A549 (cell line): Measurements from ENCODE around the gene TFCP2. TPM values are rescaled to one million over a fixed set of nuclear protein-coding genes. Genes with fewer than 3 reads are reported as not detected.

Experiments used
- ATAC-seq, 2 experiments: fragments of 200-7000 bp in 1 of 2; fragments of >200 bp in 1 of 2; cut with Nextera tagmentation in 1 of 2; cut with Tn5 transposase in 1 of 2; 3 replicates each; pipeline versions ENCODE4 v1.8.0 to v1.9.1; 2018 to 2020; ENCODE audit warnings: mild to moderate bottlenecking in 1 of 2, moderate library complexity in 1 of 2
- CTCF ChIA-PET: fragments of 300-600 bp; sonication (Branson Sonifier 250); formaldehyde crosslinking; extraction: SDS; loops from one replicate; lab custom pipeline; 2021; ENCODE audit warnings: antibody characterized with exemption, inconsistent platforms; lab: Yijun Ruan, JAX
- POLR2A ChIA-PET: fragments of 350-600 bp; formaldehyde crosslinking; extraction: SDS; loops from one replicate; lab custom pipeline; 2021; ENCODE audit warnings: antibody characterized with exemption, inconsistent platforms; lab: Yijun Ruan, JAX
- DNase-seq, 2 experiments: peaks; one replicate each; pipeline versions ENCODE4 v3.0.0 to v3.0.0-alpha.2; 2011 to 2016; ENCODE audit warnings: low read depth in 1 of 2, low spot score in 1 of 2
- FAIRE-seq: peaks from 2 replicates; lab custom pipeline; 2011; peaks lifted over from hg19 to GRCh38; lab: Jason Lieb, UNC
- H3K27ac ChIP-seq, 2 experiments: fragments of >200 bp; sonication (Bioruptor Twin); formaldehyde crosslinking; 3 replicates each; pipeline ENCODE4 v1.5.1; 2016 to 2017
- H3K4me1 ChIP-seq: fragments of >200 bp; sonication (Bioruptor Twin); formaldehyde crosslinking; 3 replicates; pipeline ENCODE4 v1.6.1; 2016
- H3K4me2 ChIP-seq: fragments of >200 bp; sonication (Bioruptor Twin); formaldehyde crosslinking; 3 replicates; pipeline ENCODE4 v1.6.1; 2016
- H3K4me3 ChIP-seq: fragments of >200 bp; sonication (Bioruptor Twin); formaldehyde crosslinking; 3 replicates; pipeline ENCODE4 v1.5.1; 2016
- H3K9me3 ChIP-seq: fragments of >200 bp; sonication (Bioruptor Twin); formaldehyde crosslinking; 3 replicates; pipeline ENCODE4 v1.6.1; 2016
- CHD4 ChIP-seq: fragments of 200-600 bp; sonication (generic); IDR thresholded peaks from 2 replicates; pipeline ENCODE4 v1.6.1; 2016; ENCODE audit warnings: antibody characterized with exemption, mild to moderate bottlenecking, borderline replicate concordance
- EHF ChIP-seq: fragments of 250-450 bp; sonication (Bioruptor Pico); IDR thresholded peaks from 2 replicates; pipeline ENCODE4 v1.5.0; 2020; ENCODE audit warnings: mild to moderate bottlenecking
- EHMT2 ChIP-seq: fragments of 200-600 bp; sonication (generic); IDR thresholded peaks from 2 replicates; pipeline ENCODE4 v1.6.1; 2016; ENCODE audit warnings: antibody characterized with exemption, low read depth, mild to moderate bottlenecking, moderate library complexity
- FOSB ChIP-seq: fragments of 250-450 bp; sonication (Bioruptor Pico); IDR thresholded peaks from 2 replicates; pipeline ENCODE4 v1.5.0; 2020; ENCODE audit warnings: mild to moderate bottlenecking, moderate library complexity
- FOSL2 ChIP-seq, 2 experiments: fragments of 450-650 bp in 1 of 2; fragments of >200 bp in 1 of 2; sonication (Bioruptor Twin) in 1 of 2; formaldehyde crosslinking; IDR thresholded peaks; 2 replicates each; pipeline versions ENCODE4 v1.5.0 to v1.6.1; 2016 to 2020; ENCODE audit warnings: mild to moderate bottlenecking in 1 of 2, moderate library complexity in 1 of 2
- HDAC2 ChIP-seq: fragments of 200-600 bp; sonication (generic); IDR thresholded peaks from 2 replicates; pipeline ENCODE4 v1.6.1; 2016
- HEYL ChIP-seq: fragments of 250-450 bp; sonication (Bioruptor Pico); IDR thresholded peaks from 2 replicates; pipeline ENCODE4 v1.8.0; 2021; ENCODE audit warnings: mild to moderate bottlenecking, moderate library complexity
- HOXB13 ChIP-seq: fragments of 250-450 bp; sonication (Bioruptor Pico); IDR thresholded peaks from 2 replicates; pipeline ENCODE4 v1.5.0; 2020; ENCODE audit warnings: low read depth, mild to moderate bottlenecking, moderate library complexity
- JUNB ChIP-seq: fragments of >200 bp; sonication (Bioruptor Twin); formaldehyde crosslinking; IDR thresholded peaks from 2 replicates; pipeline ENCODE4 v1.6.1; 2016
- MYC ChIP-seq: IDR thresholded peaks from 2 replicates; pipeline ENCODE4 v1.6.1; 2012; ENCODE audit warnings: mild to moderate bottlenecking, inconsistent platforms, low read length, improper control_type of control experiment, borderline replicate concordance
- NFE2L2 ChIP-seq: fragments of 150-350 bp; conservative IDR thresholded peaks from 2 replicates; pipeline ENCODE4 v1.6.1; 2014; ENCODE audit warnings: low read length
- PHF8 ChIP-seq: fragments of 200-600 bp; sonication (generic); IDR thresholded peaks from 2 replicates; pipeline ENCODE4 v1.6.1; 2016; ENCODE audit warnings: low read depth, mild to moderate bottlenecking, antibody characterized with exemption, moderate library complexity, borderline replicate concordance
- RAD21 ChIP-seq, 2 experiments: fragments of >200 bp in 1 of 2; sonication (Bioruptor Twin) in 1 of 2; formaldehyde crosslinking in 1 of 2; IDR thresholded peaks in 1 of 2; conservative IDR thresholded peaks in 1 of 2; 2 replicates in 1 of 2; 3 replicates in 1 of 2; pipeline ENCODE4 v1.6.1; 2012 to 2018; ENCODE audit warnings: inconsistent platforms in 1 of 2
- RARB ChIP-seq: fragments of 250-450 bp; sonication (Bioruptor Pico); IDR thresholded peaks from 2 replicates; pipeline ENCODE4 v1.8.0; 2021; ENCODE audit warnings: mild to moderate bottlenecking, moderate library complexity
- SMC3 ChIP-seq: fragments of >200 bp; sonication (Bioruptor Twin); formaldehyde crosslinking; IDR thresholded peaks from 3 replicates; pipeline ENCODE4 v1.6.1; 2018; ENCODE audit warnings: inconsistent platforms
- SREBF2 ChIP-seq: fragments of 450-650 bp; IDR thresholded peaks from 2 replicates; pipeline ENCODE4 v1.6.1; 2014; ENCODE audit warnings: mild to moderate bottlenecking, moderate library complexity
- TFCP2L1 ChIP-seq: fragments of 250-450 bp; sonication (Bioruptor Pico); IDR thresholded peaks from 2 replicates; pipeline ENCODE4 v1.5.0; 2021; ENCODE audit warnings: mild to moderate bottlenecking
- ZFP36 ChIP-seq: fragments of 450-650 bp; IDR thresholded peaks from 2 replicates; pipeline ENCODE4 v1.6.1; 2014; ENCODE audit warnings: borderline replicate concordance; ENCODE audit not compliant: partially characterized antibody
- WGBS: methylation state at CpG from one replicate; pipeline ENCODE4 v1.1.6; 2017; ENCODE audit errors: missing lambda C conversion rate; 5-methylcytosine and 5-hydroxymethylcytosine counted together
- polyA plus RNA-seq, 4 experiments: library from polyadenylated mRNA; depleted of rRNA in 3 of 4; stranded (reverse); fragments of >200 nt; fragmentation: RNase III in 1 of 4; extraction: RNeasy Plus Mini Kit Qiagen cat#74134 plus additional on column Dnase treatment in 1 of 4; gene quantifications; 2 replicates in 3 of 4; 3 replicates in 1 of 4; pipeline ENCODE4 v1.2.3, GENCODE V29; 2011 to 2017
- TF ChIP-seq, protein P1 (sequence below): fragments of 450-650 bp; IDR thresholded peaks from 2 replicates; pipeline ENCODE4 v1.6.1; 2014; ENCODE audit warnings: antibody characterized with exemption
- TF ChIP-seq, protein P2 (sequence below): fragments of >200 bp; sonication (Bioruptor Twin); formaldehyde crosslinking; IDR thresholded peaks from 3 replicates; pipeline ENCODE4 v1.5.1; 2016

The TFCP2 gene
- polyA plus RNA-seq, 2 of the 4 experiments (the other 2 are of a cell fraction), result 18.7 to 39.8 TPM

DNA sequence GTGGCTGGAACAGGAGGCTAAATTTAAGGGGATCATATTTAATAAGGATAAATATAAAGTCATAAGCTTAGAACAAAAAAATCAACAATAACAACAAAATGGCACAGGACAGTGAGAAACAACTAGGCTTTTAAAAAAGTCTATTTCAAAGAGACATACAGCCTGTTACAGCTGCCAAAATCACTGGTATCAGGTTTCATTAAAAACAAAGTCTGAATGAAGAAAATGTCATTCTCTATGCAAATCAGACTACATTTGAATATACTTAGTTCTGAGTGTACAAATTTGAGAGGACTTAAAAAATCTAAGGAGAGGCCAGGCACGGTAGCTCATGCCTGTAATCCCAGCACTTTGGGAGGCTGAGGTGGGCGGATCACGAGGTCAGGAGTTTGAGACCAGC, 44.0 kb downstream of the TFCP2 start:
- FAIRE-seq, result no peak

DNA sequence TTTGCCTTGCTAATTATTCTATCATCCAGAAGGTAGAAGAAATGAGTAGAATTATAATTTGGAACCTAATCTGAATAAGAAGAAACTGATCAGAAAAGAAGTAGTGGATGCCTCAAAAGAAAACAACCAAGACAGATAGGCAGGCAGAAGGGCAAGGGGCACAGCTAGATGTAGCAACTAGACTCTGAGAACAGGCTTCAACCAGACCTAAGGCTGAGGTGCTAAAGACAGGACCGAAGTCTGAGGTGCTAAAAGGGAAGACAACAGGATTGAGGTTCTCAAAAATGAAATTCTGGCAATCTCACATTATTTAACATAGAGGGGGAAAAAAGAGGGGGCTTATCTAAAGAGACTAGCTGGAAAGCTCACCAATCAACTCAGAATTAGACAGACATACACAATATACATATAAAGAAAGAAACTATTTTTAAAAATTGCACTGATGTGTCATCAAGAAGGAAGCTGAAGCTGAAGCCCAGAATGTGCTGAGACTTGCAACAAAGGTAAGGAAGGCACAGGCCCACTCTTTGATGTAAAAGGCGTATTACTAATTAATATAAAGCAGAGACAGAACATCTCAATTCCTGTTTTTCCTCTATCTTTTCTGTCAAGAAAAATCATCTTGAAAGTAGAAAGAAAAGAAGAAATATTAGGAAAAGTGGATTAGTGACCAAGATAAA, 45.7 kb downstream of the TFCP2 start:
- FAIRE-seq, result no peak
- no peak overlapping the region for H3K4me3 ChIP-seq
- no peaks in the 10 kb centered on the region for H3K9me3 ChIP-seq
- ChIA-PET CTCF (interaction anchor here (1.0 kb wide), 1 partner anchor 9 kb away, joined by 3 read pairs; no protein-coding TSS in a partner anchor), POLR2A (no interaction called here)
- TF ChIP-seq FOSL2 (IDR thresholded peaks at IDR 0.05) (no peak), FOSL2 (CRISPR knock-in tag; IDR thresholded peaks at IDR 0.05) (no peak), HEYL (CRISPR knock-in tag) (no peak), EHF (CRISPR knock-in tag) (no peak), RARB (no peak)
- TF ChIP-seq, all 56 proteins: peak for 0
- no peak overlapping the region for H3K4me2 ChIP-seq
- no peak for DNase-seq
- H3K27ac ChIP-seq, result no peak overlapping the region
- ATAC-seq, result no peak
- WGBS, result 79% methylated on average over 2 of the region's 2 CpGs
- H3K4me1 ChIP-seq, result peaks cover 12% of the 10 kb centered on the region

More for the DNA sequence above, 44.0 kb downstream of the TFCP2 start:
- Histone ChIP-seq H3K4me3 (no peak overlapping the region), H3K4me2 (no peak overlapping the region), H3K9me3 (no peaks in the 10 kb centered on the region), H3K27ac (no peak overlapping the region), H3K4me1 (peaks cover 8% of the 10 kb centered on the region; the same call in 2 of the 3 replicates)
- TF ChIP-seq HOXB13 (no peak), FOSB (CRISPR knock-in tag) (no peak), HDAC2 (no peak)
- TF ChIP-seq, protein P1, sequence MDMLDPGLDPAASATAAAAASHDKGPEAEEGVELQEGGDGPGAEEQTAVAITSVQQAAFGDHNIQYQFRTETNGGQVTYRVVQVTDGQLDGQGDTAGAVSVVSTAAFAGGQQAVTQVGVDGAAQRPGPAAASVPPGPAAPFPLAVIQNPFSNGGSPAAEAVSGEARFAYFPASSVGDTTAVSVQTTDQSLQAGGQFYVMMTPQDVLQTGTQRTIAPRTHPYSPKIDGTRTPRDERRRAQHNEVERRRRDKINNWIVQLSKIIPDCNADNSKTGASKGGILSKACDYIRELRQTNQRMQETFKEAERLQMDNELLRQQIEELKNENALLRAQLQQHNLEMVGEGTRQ, result no peak
- TF ChIP-seq, protein P2, sequence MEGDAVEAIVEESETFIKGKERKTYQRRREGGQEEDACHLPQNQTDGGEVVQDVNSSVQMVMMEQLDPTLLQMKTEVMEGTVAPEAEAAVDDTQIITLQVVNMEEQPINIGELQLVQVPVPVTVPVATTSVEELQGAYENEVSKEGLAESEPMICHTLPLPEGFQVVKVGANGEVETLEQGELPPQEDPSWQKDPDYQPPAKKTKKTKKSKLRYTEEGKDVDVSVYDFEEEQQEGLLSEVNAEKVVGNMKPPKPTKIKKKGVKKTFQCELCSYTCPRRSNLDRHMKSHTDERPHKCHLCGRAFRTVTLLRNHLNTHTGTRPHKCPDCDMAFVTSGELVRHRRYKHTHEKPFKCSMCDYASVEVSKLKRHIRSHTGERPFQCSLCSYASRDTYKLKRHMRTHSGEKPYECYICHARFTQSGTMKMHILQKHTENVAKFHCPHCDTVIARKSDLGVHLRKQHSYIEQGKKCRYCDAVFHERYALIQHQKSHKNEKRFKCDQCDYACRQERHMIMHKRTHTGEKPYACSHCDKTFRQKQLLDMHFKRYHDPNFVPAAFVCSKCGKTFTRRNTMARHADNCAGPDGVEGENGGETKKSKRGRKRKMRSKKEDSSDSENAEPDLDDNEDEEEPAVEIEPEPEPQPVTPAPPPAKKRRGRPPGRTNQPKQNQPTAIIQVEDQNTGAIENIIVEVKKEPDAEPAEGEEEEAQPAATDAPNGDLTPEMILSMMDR, result no peak
- POLR2A ChIA-PET, result interaction anchor here (1.1 kb wide), 1 partner anchor 45 kb away, joined by 3 read pairs; the partner anchor contains the start of gene CSRNP2
- 93% methylated on average over 3 of the region's 3 CpGs for WGBS
- DNase-seq (no peak), ATAC-seq (no peak)
- CTCF ChIA-PET, result no interaction called here

DNA sequence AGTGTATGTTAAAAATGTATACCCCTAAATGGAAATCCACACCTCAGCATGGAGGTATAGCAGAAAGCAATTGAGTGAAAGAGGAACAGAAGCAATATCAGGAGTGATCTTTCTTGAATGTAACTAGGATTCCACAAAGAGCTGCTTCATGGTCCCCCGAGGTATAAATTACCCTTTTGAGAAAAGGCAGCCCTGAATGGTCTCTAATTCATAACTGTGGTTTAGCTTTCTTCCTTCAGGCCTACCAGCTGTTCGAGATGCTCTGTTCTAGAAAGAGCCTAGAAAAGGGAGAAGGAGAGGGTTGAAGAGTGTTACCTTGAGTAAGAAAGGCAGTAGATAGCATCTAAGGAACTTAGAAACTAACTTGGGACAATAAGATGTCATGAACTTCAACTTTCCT, 46.6 kb downstream of the TFCP2 start:
- H3K4me1 ChIP-seq, result peaks cover 12% of the 10 kb centered on the region
- no peak overlapping the region for H3K4me3 ChIP-seq
- FAIRE-seq (no peak), ATAC-seq (no peak), DNase-seq (no peak)
- ChIA-PET CTCF (interaction anchor here (1.0 kb wide), 1 partner anchor 10 kb away, joined by 3 read pairs; no protein-coding TSS in a partner anchor), POLR2A (no interaction called here)
- no peak overlapping the region for H3K4me2 ChIP-seq
- TF ChIP-seq EHF (CRISPR knock-in tag) (no peak), SMC3 (no peak), JUNB (no peak), SREBF2 (no peak), CHD4 (no peak), NFE2L2 (no peak), PHF8 (no peak), RAD21 (conservative IDR thresholded peaks at IDR 0.05 in 1 of 2, IDR thresholded peaks at IDR 0.05 in 1 of 2) (no peak), MYC (no peak), TFCP2L1 (CRISPR knock-in tag) (no peak), HEYL (CRISPR knock-in tag) (no peak), EHMT2 (no peak), ZFP36 (no peak), FOSL2 (IDR thresholded peaks at IDR 0.05) (no peak), FOSL2 (CRISPR knock-in tag; IDR thresholded peaks at IDR 0.05) (no peak)
- TF ChIP-seq, protein P1, result no peak
- WGBS, result 86% methylated on average over 2 of the region's 2 CpGs
- H3K27ac ChIP-seq, result no peak overlapping the region
- H3K9me3 ChIP-seq, result no peaks in the 10 kb centered on the region
